ENCODE measurements around the gene MORC2. TPM values are rescaled to one million over a fixed set of nuclear protein-coding genes. Genes with fewer than 3 reads are reported as not detected.

Gene MORC2
- total and polyA plus RNA-seq, 9 of the 15 experiments (the other 6 are each of a cell fraction or from before 2014, with no cell fraction given) = 3.3 to 34.7 (median 16.7) TPM

- no peak for TF ChIP-seq ZNF668 (CRISPR knock-in tag; IDR thresholded peaks at IDR 0.05)
- TF ChIP-seq KAT7 (CRISPR knock-in tag; IDR thresholded peaks at IDR 0.05; ENCODE audit: borderline replicate concordance) = no peak
- TF ChIP-seq TRIM28 (IDR thresholded peaks at IDR 0.05) = no peak
- TF ChIP-seq HDAC1 (IDR thresholded peaks at IDR 0.05) = no peak
- TF ChIP-seq RBM22 (IDR thresholded peaks at IDR 0.05; ENCODE audit: low read depth, low read length, poor library complexity, severe bottlenecking) = no peak
- TF ChIP-seq NR1H2 (CRISPR knock-in tag; IDR thresholded peaks at IDR 0.05) = no peak
- TF ChIP-seq, protein P1, sequence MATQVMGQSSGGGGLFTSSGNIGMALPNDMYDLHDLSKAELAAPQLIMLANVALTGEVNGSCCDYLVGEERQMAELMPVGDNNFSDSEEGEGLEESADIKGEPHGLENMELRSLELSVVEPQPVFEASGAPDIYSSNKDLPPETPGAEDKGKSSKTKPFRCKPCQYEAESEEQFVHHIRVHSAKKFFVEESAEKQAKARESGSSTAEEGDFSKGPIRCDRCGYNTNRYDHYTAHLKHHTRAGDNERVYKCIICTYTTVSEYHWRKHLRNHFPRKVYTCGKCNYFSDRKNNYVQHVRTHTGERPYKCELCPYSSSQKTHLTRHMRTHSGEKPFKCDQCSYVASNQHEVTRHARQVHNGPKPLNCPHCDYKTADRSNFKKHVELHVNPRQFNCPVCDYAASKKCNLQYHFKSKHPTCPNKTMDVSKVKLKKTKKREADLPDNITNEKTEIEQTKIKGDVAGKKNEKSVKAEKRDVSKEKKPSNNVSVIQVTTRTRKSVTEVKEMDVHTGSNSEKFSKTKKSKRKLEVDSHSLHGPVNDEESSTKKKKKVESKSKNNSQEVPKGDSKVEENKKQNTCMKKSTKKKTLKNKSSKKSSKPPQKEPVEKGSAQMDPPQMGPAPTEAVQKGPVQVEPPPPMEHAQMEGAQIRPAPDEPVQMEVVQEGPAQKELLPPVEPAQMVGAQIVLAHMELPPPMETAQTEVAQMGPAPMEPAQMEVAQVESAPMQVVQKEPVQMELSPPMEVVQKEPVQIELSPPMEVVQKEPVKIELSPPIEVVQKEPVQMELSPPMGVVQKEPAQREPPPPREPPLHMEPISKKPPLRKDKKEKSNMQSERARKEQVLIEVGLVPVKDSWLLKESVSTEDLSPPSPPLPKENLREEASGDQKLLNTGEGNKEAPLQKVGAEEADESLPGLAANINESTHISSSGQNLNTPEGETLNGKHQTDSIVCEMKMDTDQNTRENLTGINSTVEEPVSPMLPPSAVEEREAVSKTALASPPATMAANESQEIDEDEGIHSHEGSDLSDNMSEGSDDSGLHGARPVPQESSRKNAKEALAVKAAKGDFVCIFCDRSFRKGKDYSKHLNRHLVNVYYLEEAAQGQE (IDR thresholded peaks at IDR 0.05; ENCODE audit: borderline replicate concordance) = peak; percentile 99
- TF ChIP-seq, protein P1 (CRISPR knock-in tag; IDR thresholded peaks at IDR 0.05; ENCODE audit: low read depth) = no peak
- TF ChIP-seq HIVEP1 (CRISPR knock-in tag; IDR thresholded peaks at IDR 0.05) = no peak
- peak; percentile 81 for TF ChIP-seq RFX1 (IDR thresholded peaks at IDR 0.05)
Observed at GRCh38 chr22:30998329-30998728, 29.8 kb upstream of the MORC2 start (continued).

Measured in K562 (cell line).